ENCODE measurements around the gene PLEKHJ1.

DNA sequence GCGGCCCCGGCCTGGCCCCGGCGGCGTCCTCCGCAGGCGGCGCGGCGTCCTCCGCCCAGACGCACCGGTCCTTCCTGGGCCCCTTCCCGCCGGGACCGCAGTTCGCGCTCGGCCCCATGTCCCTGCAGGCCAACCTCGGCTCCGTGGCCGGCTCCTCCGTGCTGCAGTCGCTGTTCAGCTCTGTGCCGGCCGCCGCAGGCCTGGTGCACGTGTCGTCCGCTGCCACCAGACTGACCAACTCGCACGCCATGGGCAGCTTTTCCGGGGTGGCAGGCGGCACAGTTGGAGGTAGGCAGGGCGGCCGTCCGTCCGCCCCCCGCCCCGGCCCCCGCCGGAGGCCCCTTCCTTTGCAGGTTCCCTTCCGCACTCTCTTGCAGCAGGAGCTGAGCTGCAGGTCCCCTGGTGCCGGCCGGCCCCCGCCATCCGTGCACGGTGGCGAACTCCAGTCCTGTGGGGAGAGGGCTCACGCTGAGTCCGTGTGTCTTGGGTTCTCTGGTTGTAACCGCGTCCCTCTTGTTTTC lies 9.2 kb downstream of the PLEKHJ1 start:
- TF ChIP-seq, protein P1, sequence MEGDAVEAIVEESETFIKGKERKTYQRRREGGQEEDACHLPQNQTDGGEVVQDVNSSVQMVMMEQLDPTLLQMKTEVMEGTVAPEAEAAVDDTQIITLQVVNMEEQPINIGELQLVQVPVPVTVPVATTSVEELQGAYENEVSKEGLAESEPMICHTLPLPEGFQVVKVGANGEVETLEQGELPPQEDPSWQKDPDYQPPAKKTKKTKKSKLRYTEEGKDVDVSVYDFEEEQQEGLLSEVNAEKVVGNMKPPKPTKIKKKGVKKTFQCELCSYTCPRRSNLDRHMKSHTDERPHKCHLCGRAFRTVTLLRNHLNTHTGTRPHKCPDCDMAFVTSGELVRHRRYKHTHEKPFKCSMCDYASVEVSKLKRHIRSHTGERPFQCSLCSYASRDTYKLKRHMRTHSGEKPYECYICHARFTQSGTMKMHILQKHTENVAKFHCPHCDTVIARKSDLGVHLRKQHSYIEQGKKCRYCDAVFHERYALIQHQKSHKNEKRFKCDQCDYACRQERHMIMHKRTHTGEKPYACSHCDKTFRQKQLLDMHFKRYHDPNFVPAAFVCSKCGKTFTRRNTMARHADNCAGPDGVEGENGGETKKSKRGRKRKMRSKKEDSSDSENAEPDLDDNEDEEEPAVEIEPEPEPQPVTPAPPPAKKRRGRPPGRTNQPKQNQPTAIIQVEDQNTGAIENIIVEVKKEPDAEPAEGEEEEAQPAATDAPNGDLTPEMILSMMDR (IDR thresholded peaks at IDR 0.05; ENCODE audit: insufficient read depth, low read depth, low read length) = no peak
- TF ChIP-seq EZH2 (IDR thresholded peaks at IDR 0.05; ENCODE audit: insufficient read depth, low read length) = no peak

All from astrocyte (in vitro differentiated cells and primary cell).